HG02884 (cell line): ENCODE measurements around the gene IDS.
A peak's percentile ranks its signal among the peaks of the same experiment; 100 is the strongest.
"Not testable (repeated sequence)": the region's sequence is repeated elsewhere in the genome, so short reads cannot be mapped to it uniquely, and the experiment has no call there.

Source experiments
- ATAC-seq: cut with Tn5 transposase; IDR thresholded peaks from one replicate; pipeline ENCODE4 v1.9.1; 2021; ENCODE audit warnings: mild to moderate bottlenecking, moderate library complexity; ENCODE audit not compliant: unreplicated experiment

The IDS gene

GRCh38 chrX:149504915-149505651 is at the start of gene IDS:
Gene IDS (minus strand): TSS chrX:149505306. CDS start chrX:149505137, 169 bp downstream.
- ATAC-seq: peak; percentile 66

DNA sequence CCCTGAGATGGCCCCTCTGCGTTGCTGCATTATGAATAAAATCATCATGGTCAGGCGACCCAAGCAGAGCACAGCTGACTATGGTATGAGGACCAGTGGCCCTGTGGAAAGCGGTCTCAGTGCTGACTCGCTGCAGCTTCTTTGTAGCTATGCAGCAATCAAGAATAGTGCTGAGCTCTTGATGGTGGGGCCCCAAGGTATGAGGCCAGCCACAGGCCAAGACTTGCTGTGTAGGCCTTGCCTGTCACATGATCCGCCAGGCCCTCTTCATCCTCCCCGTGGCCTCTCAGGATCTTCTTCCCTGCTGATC is 46.8 kb upstream of the IDS start:
- not testable (repeated sequence) for ATAC-seq

GRCh38 chrX:149551245-149551938 is 46.3 kb upstream of the IDS start:
- ATAC-seq: peak; percentile 61

- not testable (repeated sequence) for ATAC-seq
Observed at GRCh38 chrX:149550454-149550853, 45.3 kb upstream of the IDS start.

GRCh38 chrX:149549701-149550100 is 44.6 kb upstream of the IDS start, which contains the start of gene HSFX3:
Gene HSFX3 (minus strand): TSS chrX:149549924. CDS start chrX:149549852, 72 bp downstream.
- ATAC-seq: not testable (repeated sequence)

- not testable (repeated sequence) for ATAC-seq
Observed at GRCh38 chrX:149547782-149548181, 42.7 kb upstream of the IDS start.

DNA sequence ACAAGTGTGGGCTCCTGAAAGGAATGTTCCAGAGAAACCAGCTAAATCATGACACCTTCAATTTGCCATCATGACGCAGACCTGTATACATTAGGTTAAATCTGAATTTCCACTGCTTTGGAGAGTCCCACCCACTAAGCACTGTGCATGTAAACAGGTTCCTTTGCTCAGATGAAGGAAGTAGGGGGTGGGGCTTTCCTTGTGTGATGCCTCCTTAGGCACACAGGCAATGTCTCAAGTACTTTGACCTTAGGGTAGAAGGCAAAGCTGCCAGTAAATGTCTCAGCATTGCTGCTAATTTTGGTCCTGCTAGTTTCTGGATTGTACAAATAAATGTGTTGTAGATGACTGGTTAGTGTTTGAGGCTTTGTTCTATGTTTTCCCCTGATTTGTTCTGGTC is 41.9 kb upstream of the IDS start:
- not testable (repeated sequence) for ATAC-seq

- not testable (repeated sequence) for ATAC-seq
Observed at GRCh38 chrX:149545545-149546543, 40.7 kb upstream of the IDS start.

- ATAC-seq: no peak
Observed at GRCh38 chrX:149541521-149542047, 36.5 kb upstream of the IDS start.

GRCh38 chrX:149540621-149541520 is 35.8 kb upstream of the IDS start, which contains the start of gene EOLA1:
Gene EOLA1 (plus strand): TSS chrX:149541012. CDS start chrX:149545631, 4,619 bp downstream.
- ATAC-seq: peak; percentile 80

DNA sequence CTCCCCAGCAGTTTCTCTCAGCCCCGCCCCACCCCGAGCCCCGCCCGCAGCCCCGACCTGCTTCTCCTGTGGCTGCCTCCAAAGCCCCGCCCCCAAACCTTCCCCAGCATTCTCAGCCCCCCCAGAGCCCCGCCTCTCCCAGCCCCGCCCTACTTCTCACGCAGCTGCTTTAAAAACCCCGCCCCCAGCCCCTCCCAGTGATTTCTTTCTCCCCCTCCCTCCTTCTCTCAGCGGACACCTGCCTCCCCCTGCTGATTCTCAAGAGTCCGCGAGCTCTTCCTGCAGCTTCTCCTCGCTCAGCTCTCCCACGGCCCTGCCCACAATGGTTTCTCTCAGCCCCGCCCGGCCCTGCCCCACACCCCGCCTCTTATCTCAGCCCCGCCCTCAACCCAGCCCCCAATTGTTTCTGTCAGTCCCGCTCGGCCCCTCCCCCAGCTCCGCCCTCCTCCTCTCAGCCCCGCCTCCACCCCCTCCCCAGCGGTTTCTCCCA is 35.1 kb upstream of the IDS start:
- peak; percentile 12 for ATAC-seq

DNA sequence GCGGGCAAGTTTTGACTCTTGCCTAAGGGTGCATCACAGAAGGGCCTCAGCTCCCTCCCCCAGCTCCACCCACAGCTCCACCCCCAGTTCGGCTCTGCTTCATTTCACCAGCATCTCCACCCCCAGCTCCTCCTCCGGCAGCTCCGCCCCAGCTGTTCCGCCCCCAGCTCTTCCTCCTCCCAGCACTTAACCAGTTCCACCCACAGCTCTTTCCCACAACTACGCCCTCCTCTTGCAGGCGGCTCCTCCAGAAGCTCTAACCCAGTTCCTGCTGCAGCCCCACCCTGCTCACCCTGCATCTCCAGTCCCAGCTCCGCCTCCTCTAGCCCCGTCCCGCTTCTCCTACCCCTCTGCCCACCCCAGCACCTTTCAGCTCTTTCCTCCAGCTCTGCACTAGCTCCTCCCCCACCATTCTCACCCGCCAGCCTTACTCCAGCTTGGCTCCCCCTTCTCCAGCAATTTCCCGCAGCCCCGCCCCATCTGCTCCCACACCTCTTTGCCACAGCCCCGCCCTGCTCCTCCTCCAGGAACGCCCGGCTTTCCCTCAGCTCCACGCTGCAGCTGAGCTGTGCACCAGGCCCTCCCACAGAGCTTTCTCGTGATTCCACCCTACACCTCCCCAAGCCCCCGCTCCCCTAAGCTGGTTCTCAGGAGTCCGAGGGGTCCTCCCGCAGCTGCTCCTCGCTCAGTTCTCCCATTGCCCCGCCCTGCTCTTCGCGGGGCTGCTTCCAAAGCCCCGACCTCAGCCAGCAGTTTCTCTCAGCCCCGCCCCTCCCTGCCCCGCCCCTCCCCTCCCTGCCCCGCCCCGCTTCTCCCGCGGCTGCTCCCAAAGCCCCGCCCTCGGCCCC is 34.4 kb upstream of the IDS start:
- peak; percentile 40 for ATAC-seq

DNA sequence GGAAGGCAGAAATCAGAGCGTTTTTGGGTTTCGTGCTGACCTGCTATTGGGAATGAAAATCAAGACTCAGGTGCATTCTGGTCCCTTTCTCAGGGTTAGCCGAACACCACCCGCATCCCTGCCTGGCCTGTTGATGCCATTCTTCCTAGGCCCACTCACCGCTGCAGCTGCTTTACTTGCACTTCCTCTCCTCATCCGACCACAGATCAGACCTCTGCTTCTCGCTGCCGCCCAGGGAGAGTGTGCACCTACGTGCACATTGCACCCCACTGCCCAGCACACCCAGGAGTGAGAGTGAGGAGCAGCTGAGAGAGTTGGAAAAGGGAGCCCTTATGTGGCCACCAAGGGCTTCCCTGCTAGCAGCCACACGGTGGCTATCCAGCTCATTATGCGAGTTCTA is 32.4 kb upstream of the IDS start:
- ATAC-seq: not testable (repeated sequence)

DNA sequence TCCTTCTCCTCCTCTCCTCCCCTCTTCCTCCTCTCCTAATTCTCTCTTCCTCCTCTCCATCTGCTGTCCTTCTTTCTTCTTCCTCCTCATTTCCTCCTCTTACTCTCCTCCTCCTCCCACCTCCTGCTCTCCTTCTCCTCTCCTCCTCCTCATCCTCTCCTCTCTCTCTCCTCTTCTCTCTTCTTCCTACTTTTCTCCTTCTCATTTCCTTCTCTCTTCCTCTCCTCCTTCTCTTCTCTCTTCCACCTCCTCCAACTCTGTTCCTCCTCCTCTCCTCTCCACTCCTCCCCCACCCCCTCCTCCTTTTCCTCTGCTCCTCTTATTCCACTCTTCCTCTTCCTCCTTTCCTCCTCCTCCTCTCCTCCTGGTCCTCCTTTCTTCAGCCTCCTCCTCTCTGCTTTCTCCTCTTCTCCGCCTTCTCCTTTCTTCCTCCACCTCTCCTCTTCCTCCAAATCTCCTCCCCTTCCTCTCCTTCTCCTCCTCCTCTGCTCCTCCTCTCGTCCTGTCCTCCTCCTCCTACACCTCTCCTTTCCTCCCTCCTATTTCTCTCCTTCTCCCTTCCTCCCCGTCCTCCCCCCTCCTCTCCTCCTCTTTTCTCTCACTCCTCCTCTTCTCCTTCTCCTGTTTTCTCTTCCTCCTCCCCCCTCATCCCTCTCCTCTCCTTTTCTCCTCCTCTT is 30.0 kb upstream of the IDS start:
- ATAC-seq: not testable (repeated sequence)

- ATAC-seq: not testable (repeated sequence)
Observed at GRCh38 chrX:149533999-149534398, 28.9 kb upstream of the IDS start.

DNA sequence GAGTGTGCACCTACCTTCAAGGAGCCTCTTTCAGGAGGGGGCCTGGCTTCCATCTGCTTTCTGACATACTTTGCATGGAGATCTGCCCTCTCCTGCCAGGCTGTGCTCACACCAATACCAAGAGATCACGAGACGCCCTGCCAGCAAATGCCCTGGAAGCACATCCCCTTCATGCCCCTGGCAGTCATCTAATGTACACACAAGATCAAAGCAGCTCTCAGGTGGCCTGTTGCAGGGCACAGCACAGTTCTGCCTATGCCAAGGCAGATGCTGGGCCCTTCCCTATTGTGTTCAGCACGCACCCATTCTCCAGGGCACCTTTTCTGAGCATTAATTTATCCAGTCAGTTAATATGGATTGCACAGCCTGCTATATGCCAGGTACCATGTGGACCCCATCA is 27.8 kb upstream of the IDS start:
- ATAC-seq: not testable (repeated sequence)

DNA sequence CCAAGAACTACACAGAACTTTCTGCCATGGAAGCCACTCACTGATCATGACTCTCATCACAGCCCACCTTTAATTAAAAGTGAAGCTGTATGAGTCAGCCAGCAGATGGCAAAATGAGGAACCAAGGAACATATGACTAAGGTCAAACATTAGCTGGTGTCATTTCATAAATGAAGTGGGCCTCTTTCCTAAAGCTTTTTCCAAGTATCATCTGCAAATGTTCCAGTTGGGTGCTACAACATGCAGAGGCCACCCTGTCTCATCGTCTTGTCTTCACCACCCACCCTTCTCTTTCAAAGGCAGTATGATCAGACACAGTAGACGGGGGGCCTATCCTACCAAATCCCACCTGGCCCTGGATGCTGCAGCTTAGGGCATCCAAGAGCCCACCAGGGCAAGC is 26.5 kb upstream of the IDS start:
- peak; percentile 83 for ATAC-seq

GRCh38 chrX:149528381-149528780 is 23.3 kb upstream of the IDS start:
- ATAC-seq: no peak
